Measurements from ENCODE around the gene ZNF778. TPM values are rescaled to one million over a fixed set of nuclear protein-coding genes. Genes with fewer than 3 reads are reported as not detected.

Gene ZNF778
- total and polyA plus RNA-seq, 10 of the 15 experiments (the other 5 are each of a cell fraction or from before 2014, with no cell fraction given), result 0.20 to 9.7 (median 4.1) TPM

DNA sequence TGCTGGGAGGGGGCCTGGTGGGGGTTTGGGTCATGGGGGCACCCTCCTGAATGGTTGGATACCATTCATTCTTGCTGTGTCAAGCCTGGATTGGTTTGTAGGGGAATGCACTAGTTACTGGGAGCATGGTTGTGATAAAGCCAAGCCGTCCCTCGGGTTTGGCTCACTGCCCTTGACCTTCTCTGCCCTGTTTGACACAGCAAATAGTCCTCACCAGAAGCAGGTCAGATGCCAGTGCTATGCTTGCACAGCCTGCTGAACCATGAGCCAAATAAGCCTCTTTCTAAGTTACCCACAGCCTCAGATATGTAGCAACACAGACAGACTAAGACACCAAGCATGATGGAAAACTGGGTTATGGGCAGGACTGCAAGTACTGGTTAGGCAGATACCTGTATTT is 14.6 kb downstream of the ZNF778 start:
- no peak for ATAC-seq
- WGBS (ENCODE audit: insufficient coverage, insufficient replicate concordance, low lambda C conversion rate, missing lambda C conversion rate), result 95% methylated on average over 2 of the region's 2 CpGs
- TF ChIP-seq MYC (IDR thresholded peaks at IDR 0.05; ENCODE audit: insufficient read depth, insufficient read length, insufficient replicate concordance, low read length, severe bottlenecking) (no peak), E2F4 (IDR thresholded peaks at IDR 0.05; ENCODE audit: low read depth, low read length) (no peak), SIN3A (IDR thresholded peaks at IDR 0.05; ENCODE audit: low read depth, low read length) (no peak), CBFB (IDR thresholded peaks at IDR 0.05; ENCODE audit: low read depth) (no peak), KAT2A (conservative IDR thresholded peaks at IDR 0.05; ENCODE audit: control insufficient read depth, low read depth, low read length) (no peak), NR2C1 (IDR thresholded peaks at IDR 0.05) (no peak), SREBF2 (IDR thresholded peaks at IDR 0.05; ENCODE audit: low read length) (no peak), SRF (IDR thresholded peaks at IDR 0.05; ENCODE audit: low read depth in 2 of 2, low read length in 2 of 2) (no peak), RBBP5 (conservative IDR thresholded peaks at IDR 0.05) (no peak), CHD4 (IDR thresholded peaks at IDR 0.05) (no peak), MEF2A (IDR thresholded peaks at IDR 0.05; ENCODE audit: insufficient read depth, low read depth, low read length) (no peak), NRF1 (conservative IDR thresholded peaks at IDR 0.05; ENCODE audit: low read depth, low read length) (no peak)
- Histone ChIP-seq H3K4me3 (no peak overlapping the region), H3K27ac (ENCODE audit: control insufficient read depth, insufficient read depth) (no peak overlapping the region), H3K4me1 (ENCODE audit: control insufficient read depth, insufficient read depth, low read length) (no peaks in the 10 kb centered on the region), H4K20me1 (ENCODE audit: control insufficient read depth, insufficient read depth) (no peaks in the 10 kb centered on the region), H3K9me3 (replicated peaks; ENCODE audit: control insufficient read depth, insufficient read depth, low read length) (peaks cover 12% of the 10 kb centered on the region; the same call in 2 of the 3 replicates), H2AFZ (ENCODE audit: control insufficient read depth, low read depth, low read length) (no peak overlapping the region), H3K27me3 (replicated peaks in 1 of 2; ENCODE audit: control insufficient read depth in 2 of 2, insufficient read depth in 2 of 2, low read length in 1 of 2) (no peaks in the 10 kb centered on the region), H3K79me2 (ENCODE audit: control insufficient read depth, insufficient read depth, low read length) (no peaks in the 10 kb centered on the region), H3K4me2 (ENCODE audit: control insufficient read depth, insufficient read depth) (no peak overlapping the region), H3K9ac (ENCODE audit: control insufficient read depth, insufficient read depth, low read length) (no peak overlapping the region), H3K36me3 (ENCODE audit: control insufficient read depth in 2 of 2, insufficient read depth in 2 of 2, low read length in 1 of 2) (peaks cover under 1 to 7% of the 10 kb centered on the region in 2 experiments)
- in situ Hi-C loops (cut with MboI), result no loop called here
- ChIA-PET SMC1A (ENCODE audit: uncharacterized antibody, unreplicated experiment) (no interaction called here), RAD21 (ENCODE audit: unreplicated experiment) (no interaction called here), CTCF (no interaction called here), POLR2A (no interaction called here)
- BruUV-seq (replicated peaks), result no TSS peak
- no peak for FAIRE-seq
- DNase-seq (ENCODE audit: low read depth, low spot score), result no peak
- intact Hi-C loops (cut with micrococcal nuclease; ENCODE audit: unreplicated experiment), result no loop called here

Data from GM12878 (cell line).